NB4 (cell line): ENCODE measurements around the gene NUP214.
"Not testable (repeated sequence)": the region's sequence is repeated elsewhere in the genome, so short reads cannot be mapped to it uniquely, and the experiment has no call there.

Source experiments
- DNase-seq: peaks from one replicate; pipeline ENCODE4 v3.0.0; 2010; ENCODE audit warnings: low read depth
- H3K4me3 ChIP-seq: one replicate; pipeline ENCODE4 v1.5.1; 2011; ENCODE audit warnings: mild to moderate bottlenecking, low read depth, low read length, moderate library complexity
- MYC ChIP-seq: IDR thresholded peaks from 2 replicates; pipeline ENCODE4 v1.6.1; 2011; ENCODE audit warnings: low read depth, low read length
- POLR2A ChIP-seq: IDR thresholded peaks from 2 replicates; pipeline ENCODE4 v1.6.1; 2011; ENCODE audit warnings: mild to moderate bottlenecking; ENCODE audit not compliant: insufficient read length; ENCODE audit errors: extremely low read depth
- TF ChIP-seq, protein P1 (sequence below): IDR thresholded peaks from one replicate; pipeline ENCODE4 v1.5.1; 2012; ENCODE audit warnings: low read depth, low read length
- TF ChIP-seq, protein P2 (sequence below): IDR thresholded peaks from 2 replicates; pipeline ENCODE4 v1.6.1; 2011; ENCODE audit warnings: low read depth, low read length

The NUP214 gene

DNA sequence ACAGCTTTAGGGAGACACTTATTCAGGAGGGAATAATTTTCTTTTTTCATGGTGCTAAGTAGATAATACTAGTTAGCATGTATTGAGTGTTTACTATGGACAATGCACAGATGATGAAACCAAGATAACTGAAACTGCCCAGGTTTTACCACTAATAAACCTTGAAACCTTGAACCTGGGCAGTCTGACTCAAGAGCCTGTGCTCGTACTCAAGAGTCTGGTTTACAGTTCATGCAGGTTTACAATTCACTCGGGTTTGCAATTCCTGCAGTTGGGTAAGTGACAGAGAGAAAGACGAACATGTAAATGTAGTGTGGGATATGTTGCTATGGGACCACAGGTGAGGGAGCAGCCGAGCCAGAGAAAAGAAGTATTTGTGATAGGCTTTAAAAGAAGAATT, 28.2 kb downstream of the NUP214 start:
- TF ChIP-seq, protein P1, sequence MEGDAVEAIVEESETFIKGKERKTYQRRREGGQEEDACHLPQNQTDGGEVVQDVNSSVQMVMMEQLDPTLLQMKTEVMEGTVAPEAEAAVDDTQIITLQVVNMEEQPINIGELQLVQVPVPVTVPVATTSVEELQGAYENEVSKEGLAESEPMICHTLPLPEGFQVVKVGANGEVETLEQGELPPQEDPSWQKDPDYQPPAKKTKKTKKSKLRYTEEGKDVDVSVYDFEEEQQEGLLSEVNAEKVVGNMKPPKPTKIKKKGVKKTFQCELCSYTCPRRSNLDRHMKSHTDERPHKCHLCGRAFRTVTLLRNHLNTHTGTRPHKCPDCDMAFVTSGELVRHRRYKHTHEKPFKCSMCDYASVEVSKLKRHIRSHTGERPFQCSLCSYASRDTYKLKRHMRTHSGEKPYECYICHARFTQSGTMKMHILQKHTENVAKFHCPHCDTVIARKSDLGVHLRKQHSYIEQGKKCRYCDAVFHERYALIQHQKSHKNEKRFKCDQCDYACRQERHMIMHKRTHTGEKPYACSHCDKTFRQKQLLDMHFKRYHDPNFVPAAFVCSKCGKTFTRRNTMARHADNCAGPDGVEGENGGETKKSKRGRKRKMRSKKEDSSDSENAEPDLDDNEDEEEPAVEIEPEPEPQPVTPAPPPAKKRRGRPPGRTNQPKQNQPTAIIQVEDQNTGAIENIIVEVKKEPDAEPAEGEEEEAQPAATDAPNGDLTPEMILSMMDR = no peak
- H3K4me3 ChIP-seq = no peak overlapping the region

DNA sequence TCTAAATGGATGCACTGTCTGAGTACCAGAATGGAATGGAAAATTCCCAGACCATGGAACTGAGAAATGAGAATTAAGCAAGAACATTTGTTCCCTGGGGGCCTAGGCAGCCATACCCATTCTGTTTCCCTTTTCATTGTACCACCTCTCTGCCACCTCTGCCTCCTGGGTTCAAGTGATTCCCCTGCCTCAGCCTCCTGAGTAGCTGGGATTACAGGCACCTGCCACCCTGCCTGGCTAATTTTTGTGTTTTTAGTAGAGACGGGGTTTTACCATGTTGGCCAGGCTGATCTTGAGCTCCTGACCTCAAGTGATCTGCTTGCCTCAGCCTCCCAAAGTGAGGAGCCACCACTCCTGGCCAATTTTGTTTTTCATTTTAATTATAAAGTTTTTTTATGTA, 33.3 kb downstream of the NUP214 start:
- DNase-seq, H3K4me3 ChIP-seq: not testable (repeated sequence)

More for the DNA sequence above, 28.2 kb downstream of the NUP214 start:
- DNase-seq = no peak

DNA sequence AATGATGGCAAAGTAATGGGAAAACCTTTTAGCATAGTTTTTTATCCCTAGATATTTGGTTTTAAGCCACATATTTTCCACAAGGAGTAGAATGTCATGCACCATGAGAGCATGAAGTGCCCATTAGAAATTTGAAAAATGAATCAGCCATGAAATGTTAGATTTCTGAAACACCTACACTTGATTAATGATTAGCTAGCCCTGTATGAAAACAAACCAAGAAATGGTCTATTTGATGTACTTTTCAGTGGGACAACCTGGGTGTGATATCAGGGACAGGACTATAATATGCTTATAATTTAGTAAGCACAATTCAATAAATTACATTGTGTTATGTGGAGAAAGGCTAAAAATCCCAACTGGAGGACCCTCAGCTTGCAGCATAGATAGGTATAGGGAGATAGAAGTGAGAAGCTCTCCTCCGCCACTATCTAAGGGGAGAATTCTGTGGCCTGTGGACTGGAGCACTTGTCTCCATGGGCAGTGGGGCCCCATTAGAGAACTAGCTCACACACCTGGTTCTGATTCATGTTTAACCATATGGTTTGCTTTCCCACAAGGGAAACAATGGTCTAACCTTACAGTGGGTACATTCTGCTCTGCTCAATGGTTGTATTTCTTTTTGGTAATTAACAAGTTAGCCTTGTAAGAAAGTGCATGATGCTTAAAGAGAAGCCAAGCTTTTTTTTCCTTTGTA, 35.2 kb downstream of the NUP214 start:
- TF ChIP-seq, protein P2, sequence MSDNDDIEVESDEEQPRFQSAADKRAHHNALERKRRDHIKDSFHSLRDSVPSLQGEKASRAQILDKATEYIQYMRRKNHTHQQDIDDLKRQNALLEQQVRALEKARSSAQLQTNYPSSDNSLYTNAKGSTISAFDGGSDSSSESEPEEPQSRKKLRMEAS = no peak
- TF ChIP-seq, protein P1 = no peak
- TF ChIP-seq POLR2A (no peak), MYC (no peak)
- H3K4me3 ChIP-seq = no peak overlapping the region
- DNase-seq = no peak

DNA sequence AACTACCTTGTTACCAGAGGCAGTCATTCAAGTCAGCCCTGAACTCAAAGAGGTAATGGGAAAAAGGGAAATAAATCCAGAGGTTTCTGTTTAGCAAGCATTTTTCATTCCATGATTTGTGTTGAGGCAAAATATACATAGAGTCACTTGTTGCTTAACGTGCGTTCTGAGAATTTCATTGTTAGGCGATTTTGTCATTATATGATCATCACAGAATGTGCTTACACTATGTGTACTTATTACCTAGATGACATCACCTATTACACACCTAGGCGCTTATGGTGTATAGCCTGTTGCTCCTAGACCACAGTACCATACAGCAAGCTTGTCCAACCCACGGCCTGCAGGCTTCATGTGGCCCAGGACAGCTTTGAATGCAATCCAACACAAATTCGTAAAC, 36.2 kb downstream of the NUP214 start:
- no peak for DNase-seq
- H3K4me3 ChIP-seq = no peak overlapping the region
- no peak for TF ChIP-seq POLR2A
- no peak for TF ChIP-seq MYC

DNA sequence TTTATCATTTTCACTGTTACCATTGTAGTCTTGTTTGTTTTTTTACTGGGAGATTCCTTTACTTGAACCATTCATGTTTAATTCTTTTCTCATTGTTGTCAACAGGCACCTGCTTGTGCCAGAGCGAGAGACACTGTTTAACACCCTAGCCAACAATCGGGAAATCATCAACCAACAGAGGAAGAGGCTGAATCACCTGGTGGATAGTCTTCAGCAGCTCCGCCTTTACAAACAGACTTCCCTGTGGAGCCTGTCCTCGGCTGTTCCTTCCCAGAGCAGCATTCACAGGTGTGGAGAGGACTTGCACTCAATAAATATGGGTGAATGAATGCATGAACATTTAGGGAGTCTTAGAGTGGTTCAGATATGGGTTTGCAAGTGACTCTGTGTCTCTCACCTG, 37.5 kb downstream of the NUP214 start:
- DNase-seq = no peak
- H3K4me3 ChIP-seq = no peak overlapping the region
- TF ChIP-seq, protein P2 = no peak
- TF ChIP-seq MYC = no peak
- TF ChIP-seq, protein P1 = no peak
- no peak for TF ChIP-seq POLR2A

DNA sequence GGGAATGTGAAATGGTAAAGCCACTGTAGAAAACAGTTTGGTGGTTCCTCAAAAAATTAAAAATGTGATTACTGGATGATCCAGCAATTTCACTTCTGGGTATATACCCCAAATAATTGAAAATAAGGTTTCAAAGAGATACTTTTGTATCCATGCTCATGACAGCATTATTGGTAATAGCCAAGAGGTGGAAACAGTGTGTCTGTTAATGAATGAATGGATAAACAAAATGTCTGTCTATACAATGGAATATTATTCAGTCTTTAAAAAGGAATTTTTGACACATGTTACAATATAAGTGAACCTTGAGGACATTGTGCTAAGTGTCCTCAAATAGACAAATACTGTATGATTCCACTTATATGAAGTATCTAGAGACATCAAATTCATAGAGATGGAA, 40.1 kb downstream of the NUP214 start:
- no peak for DNase-seq
- no peak overlapping the region for H3K4me3 ChIP-seq
- TF ChIP-seq, protein P1 = no peak
- TF ChIP-seq POLR2A (no peak), MYC (no peak)
- TF ChIP-seq, protein P2 = no peak

DNA sequence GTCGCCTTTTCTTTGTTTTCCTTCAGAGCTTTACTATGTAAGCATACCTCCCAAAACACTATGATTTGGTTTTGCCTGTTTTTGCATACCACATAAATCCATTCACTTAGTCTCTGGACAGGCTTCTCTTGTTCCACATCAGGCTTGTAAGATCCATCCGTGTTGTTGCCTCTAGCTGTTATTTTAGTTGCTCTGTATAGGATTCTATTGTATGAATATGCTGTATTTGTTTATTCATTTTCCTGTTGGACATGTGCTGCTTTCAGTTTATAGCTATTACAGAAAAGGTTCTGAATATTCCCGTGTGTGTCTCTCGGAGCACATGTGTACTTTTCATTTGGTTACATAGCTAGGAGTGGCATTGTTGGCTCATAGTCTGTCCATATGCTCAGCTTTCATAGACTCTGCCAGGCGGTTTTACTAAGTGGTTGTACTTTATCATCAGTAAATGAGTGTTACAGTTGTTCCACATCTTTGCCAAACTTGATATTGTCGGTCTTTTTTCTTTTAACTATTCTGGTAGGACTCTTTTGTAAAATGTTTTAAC, 41.8 kb downstream of the NUP214 start:
- TF ChIP-seq, protein P1 = no peak
- TF ChIP-seq MYC (no peak), POLR2A (no peak)
- TF ChIP-seq, protein P2 = no peak
- no peak overlapping the region for H3K4me3 ChIP-seq
- no peak for DNase-seq
